Activated T-cell treated with anti-CD3 and anti-CD28 coated beads for 24 hours (primary cell): ENCODE data around the gene PLEKHG4B.
"Not testable (repeated sequence)": the region's sequence is repeated elsewhere in the genome, so short reads cannot be mapped to it uniquely, and the experiment has no call there.

ENCODE experiments used
- DNase-seq: peaks from one replicate; pipeline ENCODE4 v3.0.0-alpha.2; 2020; ENCODE audit warnings: low read depth

Gene PLEKHG4B

GRCh38 chr5:95241-95980 lies 3.4 kb downstream of the PLEKHG4B start:
- DNase-seq = no peak

- DNase-seq = no peak
Measured at GRCh38 chr5:96976-97660, 5.2 kb downstream of the PLEKHG4B start.

- DNase-seq = no peak
Measured at GRCh38 chr5:99815-100214, 7.8 kb downstream of the PLEKHG4B start.

GRCh38 chr5:102411-103043 lies 10.6 kb downstream of the PLEKHG4B start:
- DNase-seq = no peak

- DNase-seq = not testable (repeated sequence)
Measured at GRCh38 chr5:104106-104505, 12.1 kb downstream of the PLEKHG4B start.

- no peak for DNase-seq
Measured at GRCh38 chr5:104778-105296, 12.9 kb downstream of the PLEKHG4B start.

GRCh38 chr5:105504-106070 lies 13.6 kb downstream of the PLEKHG4B start:
- DNase-seq = no peak

GRCh38 chr5:106587-106986 lies 14.6 kb downstream of the PLEKHG4B start:
- no peak for DNase-seq

- DNase-seq = no peak
Measured at GRCh38 chr5:107526-107925, 15.6 kb downstream of the PLEKHG4B start.

GRCh38 chr5:109826-110225 lies 17.9 kb downstream of the PLEKHG4B start:
- no peak for DNase-seq

- DNase-seq = no peak
Measured at GRCh38 chr5:110270-110888, 18.4 kb downstream of the PLEKHG4B start.

GRCh38 chr5:111171-111570 lies 19.2 kb downstream of the PLEKHG4B start:
- DNase-seq = no peak

GRCh38 chr5:119486-120097 lies 27.6 kb downstream of the PLEKHG4B start:
- DNase-seq = no peak

GRCh38 chr5:121432-121831 lies 29.5 kb downstream of the PLEKHG4B start:
- no peak for DNase-seq

- DNase-seq = no peak
Measured at GRCh38 chr5:125815-126214, 33.8 kb downstream of the PLEKHG4B start.

- DNase-seq = no peak
Measured at GRCh38 chr5:126806-127205, 34.8 kb downstream of the PLEKHG4B start.

GRCh38 chr5:127886-128285 lies 35.9 kb downstream of the PLEKHG4B start:
- no peak for DNase-seq

GRCh38 chr5:128446-128845 lies 36.5 kb downstream of the PLEKHG4B start:
- no peak for DNase-seq

- no peak for DNase-seq
Measured at GRCh38 chr5:129148-129547, 37.2 kb downstream of the PLEKHG4B start.

- no peak for DNase-seq
Measured at GRCh38 chr5:129820-130219, 37.9 kb downstream of the PLEKHG4B start.

GRCh38 chr5:130601-131131 lies 38.7 kb downstream of the PLEKHG4B start:
- DNase-seq = no peak
